ENCODE measurements around the gene MYOM3.

- TF ChIP-seq CTCF (IDR thresholded peaks at IDR 0.05; ENCODE audit: low read depth, low read length, poor library complexity, severe bottlenecking) (no peak), EZH2phosphoT487 (IDR thresholded peaks at IDR 0.05; ENCODE audit: borderline replicate concordance, low read length) (no peak)
Measured at GRCh38 chr1:24074817-24075589, 36.9 kb downstream of the MYOM3 start.

All from DOHH2 (cell line).